ENCODE data around the gene CREB3L2. TPM values are rescaled to one million over a fixed set of nuclear protein-coding genes. Genes with fewer than 3 reads are reported as not detected.
A peak's percentile ranks its signal among the peaks of the same experiment; 100 is the strongest.

CREB3L2 gene
- total RNA-seq, 1 experiment from 2014 or later: 39.9 TPM

DNA sequence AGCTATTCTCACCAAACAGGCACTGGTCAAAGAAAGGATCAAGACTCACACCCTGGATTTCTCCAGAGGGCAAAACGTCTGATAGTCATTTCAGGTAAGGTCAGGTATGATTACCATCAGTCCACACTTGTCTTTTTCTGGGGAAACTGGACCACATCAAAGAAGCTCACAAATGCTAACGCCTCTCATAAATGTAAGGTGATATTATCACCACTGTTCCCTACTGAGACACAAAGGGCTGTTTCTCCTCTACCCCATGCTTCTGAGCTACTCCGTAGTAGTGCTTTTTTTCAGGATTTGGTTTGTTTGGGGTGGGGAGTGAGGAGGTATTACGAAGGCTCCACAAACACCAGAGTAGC, 51.6 kb downstream of the CREB3L2 start:
- no peak for DNase-seq
- Mint-ChIP-seq H3K27me3 (ENCODE audit: unreplicated experiment) (no peaks in the 10 kb centered on the region), H3K27ac (ENCODE audit: unreplicated experiment) (no peak overlapping the region), H3K4me1 (ENCODE audit: low read depth, unreplicated experiment) (peaks cover 74% of the 10 kb centered on the region), H3K4me3 (ENCODE audit: low read depth, unreplicated experiment) (no peak overlapping the region), H3K9me3 (ENCODE audit: low read depth, unreplicated experiment) (no peaks in the 10 kb centered on the region), H3K36me3 (ENCODE audit: insufficient read depth, unreplicated experiment) (no peaks in the 10 kb centered on the region)
- BruUV-seq (replicated peaks): no TSS peak
- no peak for TF ChIP-seq CTCF (IDR thresholded peaks at IDR 0.05; ENCODE audit: unreplicated experiment)
- CTCF ChIA-PET: interaction anchor here (1.0 to 1.1 kb wide), 3 partner anchors 9 to 139 kb away, joined by 3 to 5 read pairs (median 3); no protein-coding TSS in a partner anchor
- intact Hi-C loops (cut with micrococcal nuclease; ENCODE audit: unreplicated experiment): no loop called here

GRCh38 chr7:137949416-137950262, 52.2 kb downstream of the CREB3L2 start:
- CTCF ChIA-PET: interaction anchor here (1.0 to 1.1 kb wide), 3 partner anchors 8 to 140 kb away, joined by 3 to 5 read pairs (median 3); no protein-coding TSS in a partner anchor
- intact Hi-C loops (cut with micrococcal nuclease; ENCODE audit: unreplicated experiment): no loop called here
- DNase-seq: no peak
- Mint-ChIP-seq H3K36me3 (ENCODE audit: insufficient read depth, unreplicated experiment) (no peaks in the 10 kb centered on the region), H3K27ac (ENCODE audit: unreplicated experiment) (no peak overlapping the region), H3K4me1 (ENCODE audit: low read depth, unreplicated experiment) (peaks cover 71% of the 10 kb centered on the region), H3K4me3 (ENCODE audit: low read depth, unreplicated experiment) (no peak overlapping the region), H3K9me3 (ENCODE audit: low read depth, unreplicated experiment) (no peaks in the 10 kb centered on the region), H3K27me3 (ENCODE audit: unreplicated experiment) (no peaks in the 10 kb centered on the region)
- no TSS peak for BruUV-seq (replicated peaks)
- TF ChIP-seq CTCF (IDR thresholded peaks at IDR 0.05; ENCODE audit: unreplicated experiment): no peak

GRCh38 chr7:137948845-137949330, 53.0 kb downstream of the CREB3L2 start:
- CTCF ChIA-PET: no interaction called here
- intact Hi-C loops (cut with micrococcal nuclease; ENCODE audit: unreplicated experiment): no loop called here
- Mint-ChIP-seq H3K27ac (ENCODE audit: unreplicated experiment) (no peak overlapping the region), H3K4me1 (ENCODE audit: low read depth, unreplicated experiment) (peaks cover 64% of the 10 kb centered on the region), H3K9me3 (ENCODE audit: low read depth, unreplicated experiment) (no peaks in the 10 kb centered on the region), H3K27me3 (ENCODE audit: unreplicated experiment) (no peaks in the 10 kb centered on the region), H3K4me3 (ENCODE audit: low read depth, unreplicated experiment) (no peak overlapping the region), H3K36me3 (ENCODE audit: insufficient read depth, unreplicated experiment) (no peaks in the 10 kb centered on the region)
- DNase-seq: no peak
- no peak for TF ChIP-seq CTCF (IDR thresholded peaks at IDR 0.05; ENCODE audit: unreplicated experiment)
- BruUV-seq (replicated peaks): no TSS peak

DNA sequence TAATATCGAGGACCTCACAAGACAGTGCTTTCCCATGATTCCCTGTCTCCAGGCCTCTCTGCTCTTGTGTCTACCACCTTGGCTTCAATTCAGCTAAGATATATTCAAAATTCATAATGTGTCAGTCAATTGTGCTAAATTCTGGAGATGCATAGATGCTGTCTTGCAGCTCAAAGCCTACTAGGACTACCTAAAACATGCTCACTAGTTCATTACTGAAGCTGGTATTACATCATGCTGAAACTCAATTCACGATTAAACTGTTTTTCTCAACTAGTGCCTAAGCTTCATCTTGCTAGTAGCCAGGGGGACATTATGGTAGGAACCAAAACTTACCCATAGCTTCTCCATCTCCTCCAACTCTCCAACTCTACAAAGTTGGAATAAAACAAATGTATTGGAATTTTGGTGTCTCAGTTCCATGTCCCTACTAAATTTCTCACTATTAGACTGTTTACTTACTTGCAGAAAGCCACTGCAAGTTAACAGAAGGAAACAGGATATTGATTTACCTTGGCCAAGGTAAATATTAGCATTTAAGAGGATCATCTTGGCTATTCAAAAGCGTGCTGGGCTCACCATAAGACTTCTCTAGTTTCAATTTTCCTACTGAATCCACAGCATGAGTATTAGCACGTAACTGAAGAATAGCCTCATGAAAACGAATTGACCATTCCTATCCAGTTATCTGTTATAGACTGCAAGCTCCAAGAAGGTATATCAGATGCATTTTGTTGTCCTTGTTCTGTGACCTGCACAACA, 53.6 kb downstream of the CREB3L2 start:
- H3K27me3 Mint-ChIP-seq (ENCODE audit: unreplicated experiment): no peaks in the 10 kb centered on the region
- DNase-seq: no peak
- peaks cover 58% of the 10 kb centered on the region for H3K4me1 Mint-ChIP-seq (ENCODE audit: low read depth, unreplicated experiment)
- BruUV-seq (replicated peaks): no TSS peak
- no peaks in the 10 kb centered on the region for H3K9me3 Mint-ChIP-seq (ENCODE audit: low read depth, unreplicated experiment)
- CTCF ChIA-PET: no interaction called here
- peak overlapping the region; percentile 11 for H3K27ac Mint-ChIP-seq (ENCODE audit: unreplicated experiment)
- intact Hi-C loops (cut with micrococcal nuclease; ENCODE audit: unreplicated experiment): no loop called here
- H3K4me3 Mint-ChIP-seq (ENCODE audit: low read depth, unreplicated experiment): no peak overlapping the region
- TF ChIP-seq CTCF (IDR thresholded peaks at IDR 0.05; ENCODE audit: unreplicated experiment): no peak
- H3K36me3 Mint-ChIP-seq (ENCODE audit: insufficient read depth, unreplicated experiment): no peaks in the 10 kb centered on the region
